ENCODE measurements around the gene AJM1. TPM values are rescaled to one million over a fixed set of nuclear protein-coding genes. Genes with fewer than 3 reads are reported as not detected.
"Not testable (repeated sequence)": the region's sequence is repeated elsewhere in the genome, so short reads cannot be mapped to it uniquely, and the experiment has no call there.

Gene AJM1
- total RNA-seq, 1 donor from 2014 or later, result 0.80 TPM

- DNase-seq (ENCODE audit: low spot score), result no peak
- no peak for TF ChIP-seq CTCF (IDR thresholded peaks at IDR 0.05; ENCODE audit: unreplicated experiment)
- H3K4me1 Mint-ChIP-seq (ENCODE audit: unreplicated experiment), result peaks cover 6% of the 10 kb centered on the region
- peaks cover 6% of the 10 kb centered on the region for H3K9me3 Mint-ChIP-seq (ENCODE audit: unreplicated experiment)
- H3K27me3 Mint-ChIP-seq (ENCODE audit: unreplicated experiment), result peaks cover 13% of the 10 kb centered on the region
- peaks cover 23% of the 10 kb centered on the region for H3K36me3 Mint-ChIP-seq (ENCODE audit: low read depth, unreplicated experiment)
- peak overlapping the region; percentile 65 for H3K4me3 Mint-ChIP-seq (ENCODE audit: unreplicated experiment)
- no peak overlapping the region for H3K27ac Mint-ChIP-seq (ENCODE audit: unreplicated experiment)
Observed at GRCh38 chr9:136867480-136867879, 25.2 kb downstream of the AJM1 start.

- no peak for TF ChIP-seq CTCF (IDR thresholded peaks at IDR 0.05; ENCODE audit: unreplicated experiment)
- peaks cover 23% of the 10 kb centered on the region for H3K36me3 Mint-ChIP-seq (ENCODE audit: low read depth, unreplicated experiment)
- H3K9me3 Mint-ChIP-seq (ENCODE audit: unreplicated experiment), result peaks cover 6% of the 10 kb centered on the region
- H3K27ac Mint-ChIP-seq (ENCODE audit: unreplicated experiment), result no peak overlapping the region
- peak overlapping the region; percentile 65 for H3K4me3 Mint-ChIP-seq (ENCODE audit: unreplicated experiment)
- H3K27me3 Mint-ChIP-seq (ENCODE audit: unreplicated experiment), result peaks cover 13% of the 10 kb centered on the region
- peaks cover 6% of the 10 kb centered on the region for H3K4me1 Mint-ChIP-seq (ENCODE audit: unreplicated experiment)
- no peak for DNase-seq (ENCODE audit: low spot score)
Observed at GRCh38 chr9:136867917-136868316, 25.6 kb downstream of the AJM1 start.

- peaks cover 6% of the 10 kb centered on the region for H3K9me3 Mint-ChIP-seq (ENCODE audit: unreplicated experiment)
- no peak for DNase-seq (ENCODE audit: low spot score)
- peaks cover 23% of the 10 kb centered on the region for H3K36me3 Mint-ChIP-seq (ENCODE audit: low read depth, unreplicated experiment)
- peaks cover 13% of the 10 kb centered on the region for H3K27me3 Mint-ChIP-seq (ENCODE audit: unreplicated experiment)
- H3K4me1 Mint-ChIP-seq (ENCODE audit: unreplicated experiment), result peaks cover 6% of the 10 kb centered on the region
- no peak overlapping the region for H3K27ac Mint-ChIP-seq (ENCODE audit: unreplicated experiment)
- no peak for TF ChIP-seq CTCF (IDR thresholded peaks at IDR 0.05; ENCODE audit: unreplicated experiment)
- H3K4me3 Mint-ChIP-seq (ENCODE audit: unreplicated experiment), result peak overlapping the region; percentile 51
Observed at GRCh38 chr9:136868644-136869043, 26.4 kb downstream of the AJM1 start.

GRCh38 chr9:136869611-136870010, 27.3 kb downstream of the AJM1 start:
- not testable (repeated sequence) for H3K4me3 Mint-ChIP-seq (ENCODE audit: unreplicated experiment)

GRCh38 chr9:136875155-136875554, 32.9 kb downstream of the AJM1 start:
- Mint-ChIP-seq H3K4me1 (ENCODE audit: unreplicated experiment) (no peaks in the 10 kb centered on the region), H3K27ac (ENCODE audit: unreplicated experiment) (no peak overlapping the region), H3K9me3 (ENCODE audit: unreplicated experiment) (no peaks in the 10 kb centered on the region), H3K36me3 (ENCODE audit: low read depth, unreplicated experiment) (peaks cover 4% of the 10 kb centered on the region), H3K4me3 (ENCODE audit: unreplicated experiment) (no peak overlapping the region), H3K27me3 (ENCODE audit: unreplicated experiment) (no peaks in the 10 kb centered on the region)
- TF ChIP-seq CTCF (IDR thresholded peaks at IDR 0.05; ENCODE audit: unreplicated experiment), result no peak
- no peak for DNase-seq (ENCODE audit: low spot score)

More at GRCh38 chr9:136869611-136870010, 27.3 kb downstream of the AJM1 start:
- H3K27ac Mint-ChIP-seq (ENCODE audit: unreplicated experiment); H3K9me3 Mint-ChIP-seq (ENCODE audit: unreplicated experiment); DNase-seq (ENCODE audit: low spot score); H3K4me1 Mint-ChIP-seq (ENCODE audit: unreplicated experiment): not testable (repeated sequence)
- Mint-ChIP-seq H3K27me3 (ENCODE audit: unreplicated experiment) (peaks cover 11% of the 10 kb centered on the region), H3K36me3 (ENCODE audit: low read depth, unreplicated experiment) (peaks cover 15% of the 10 kb centered on the region)

Measured in endothelial cell (in vitro differentiated cells).